Spinal cord (tissue), 10 donors: Measurements from ENCODE around the gene EPB41L4B. TPM values are rescaled to one million over a fixed set of nuclear protein-coding genes. Genes with fewer than 3 reads are reported as not detected.
A peak's percentile ranks its signal among the peaks of the same experiment; 100 is the strongest.

Experiments used
- DNase-seq, 6 donors: peaks; one replicate each; pipeline versions ENCODE4 v3.0.0 to v3.0.0-alpha.2; 2013 to 2015; ENCODE audit warnings: low spot score in 6 of 6, low read depth in 4 of 6
- H3K27ac ChIP-seq: one replicate; pipeline ENCODE4 v1.5.1; 2013; ENCODE audit warnings: low read depth, low read length, control low read depth
- H3K27me3 ChIP-seq: one replicate; pipeline ENCODE4 v1.6.1; 2013; ENCODE audit warnings: low read length; ENCODE audit not compliant: control insufficient read depth, insufficient read depth
- H3K36me3 ChIP-seq: one replicate; pipeline ENCODE4 v1.6.1; 2013; ENCODE audit warnings: low read length; ENCODE audit not compliant: control insufficient read depth, insufficient read depth
- H3K4me1 ChIP-seq: one replicate; pipeline ENCODE4 v1.6.1; 2013; ENCODE audit warnings: low read length; ENCODE audit not compliant: control insufficient read depth, insufficient read depth
- H3K4me3 ChIP-seq: one replicate; pipeline ENCODE4 v1.5.1; 2013; ENCODE audit warnings: low read depth, low read length, control low read depth
- H3K9me3 ChIP-seq: one replicate; pipeline ENCODE4 v1.6.1; 2013; ENCODE audit warnings: low read length; ENCODE audit not compliant: control insufficient read depth, insufficient read depth
- WGBS: methylation state at CpG from one replicate; pipeline ENCODE4 v1.1.5; 2013; ENCODE audit warnings: missing lambda C conversion rate; ENCODE audit not compliant: insufficient coverage; 5-methylcytosine and 5-hydroxymethylcytosine counted together
- polyA plus RNA-seq, 2 donors: library from polyadenylated mRNA; unstranded; fragments of 120-200 nt; gene quantifications; one replicate each; pipeline ENCODE4 v1.2.1, GENCODE V29; 2013; ENCODE audit not compliant: insufficient read length in 2 of 2
- total RNA-seq, 2 donors: library from RNA; depleted of rRNA in 1 of 2; stranded (reverse); fragments of 120-200 nt in 1 of 2; fragments of >200 nt in 1 of 2; gene quantifications; one replicate each; pipeline versions ENCODE4 v1.2.3 to v1.2.4, GENCODE V29; 2013 to 2014
- donor health status: healthy.

The EPB41L4B gene
- total and polyA plus RNA-seq, 4 donors: 12.2 to 42.8 (median 30.6) TPM

DNA sequence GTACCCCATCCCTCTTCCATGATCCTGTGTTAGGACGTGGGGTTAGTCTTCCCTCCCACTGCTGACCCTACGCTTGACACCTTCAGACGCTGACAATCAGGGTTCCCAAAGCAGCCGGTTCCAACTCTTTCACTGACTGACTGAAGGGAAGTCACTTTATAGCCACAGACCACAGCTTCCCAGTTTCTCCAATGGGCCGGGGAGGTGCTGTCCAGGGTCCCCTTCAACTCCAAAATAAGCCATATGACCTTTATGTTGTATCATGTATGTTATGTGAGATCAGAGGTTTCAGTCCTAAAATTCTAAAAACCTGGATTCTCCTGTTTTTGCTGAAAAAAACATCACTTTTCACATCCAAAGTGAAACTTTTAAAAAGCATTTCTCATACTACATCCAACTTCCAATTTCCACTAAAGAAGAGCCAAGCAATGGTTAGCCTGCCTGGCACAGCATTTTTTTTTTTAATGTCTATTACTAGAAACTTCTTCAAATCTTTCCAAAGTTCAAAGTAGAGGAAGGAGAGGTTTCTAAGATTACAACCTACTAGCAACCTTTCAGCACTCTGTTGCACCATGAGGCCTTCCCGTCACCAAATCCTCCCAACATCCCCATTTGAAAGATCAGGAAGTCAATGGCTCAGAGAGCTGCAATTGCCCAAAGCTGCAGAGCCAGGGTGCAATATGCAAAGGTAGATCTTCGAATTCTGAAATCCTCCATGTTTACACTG is 5.2 kb downstream of the EPB41L4B start:
- peaks cover 75% of the 10 kb centered on the region for H3K4me1 ChIP-seq
- H3K9me3 ChIP-seq: no peaks in the 10 kb centered on the region
- no peak overlapping the region for H3K4me3 ChIP-seq
- WGBS: 67% methylated on average over 5 of the region's 7 CpGs
- no peak for DNase-seq
- H3K27ac ChIP-seq: no peak overlapping the region
- peaks cover 5% of the 10 kb centered on the region for H3K27me3 ChIP-seq
- peaks cover 2% of the 10 kb centered on the region for H3K36me3 ChIP-seq

DNA sequence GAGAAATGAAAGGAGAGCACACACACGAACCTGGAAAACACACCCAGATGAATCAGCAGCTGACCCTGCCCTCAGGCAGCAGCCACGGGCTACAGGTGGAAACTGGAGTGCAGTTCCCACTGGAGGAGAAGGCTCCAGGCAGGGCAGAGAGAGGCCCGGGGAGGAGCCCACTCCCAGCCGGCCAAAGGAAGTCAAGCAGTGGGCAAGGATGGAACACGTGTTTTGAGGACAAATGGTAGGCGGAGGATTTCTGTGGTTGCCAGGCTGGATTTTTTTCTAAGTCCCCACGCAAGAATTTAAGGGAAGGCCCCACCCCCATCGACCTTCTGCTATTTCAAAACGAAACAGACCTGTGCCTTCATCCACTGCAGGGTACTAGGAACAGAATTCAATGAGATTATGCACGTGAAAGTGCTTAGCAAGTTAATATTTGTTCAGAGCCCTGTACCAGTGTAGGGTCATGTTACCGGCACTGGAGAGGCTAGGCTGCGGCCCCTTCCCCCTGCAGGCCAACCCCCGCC is 6.8 kb downstream of the EPB41L4B start:
- H3K4me3 ChIP-seq: no peak overlapping the region
- H3K27ac ChIP-seq: peak overlapping the region; percentile 29
- peaks cover 2% of the 10 kb centered on the region for H3K36me3 ChIP-seq
- no peak for DNase-seq
- H3K4me1 ChIP-seq: peaks cover 66% of the 10 kb centered on the region
- 63% methylated on average over 6 of the region's 13 CpGs for WGBS
- H3K27me3 ChIP-seq: no peaks in the 10 kb centered on the region
- no peaks in the 10 kb centered on the region for H3K9me3 ChIP-seq

DNA sequence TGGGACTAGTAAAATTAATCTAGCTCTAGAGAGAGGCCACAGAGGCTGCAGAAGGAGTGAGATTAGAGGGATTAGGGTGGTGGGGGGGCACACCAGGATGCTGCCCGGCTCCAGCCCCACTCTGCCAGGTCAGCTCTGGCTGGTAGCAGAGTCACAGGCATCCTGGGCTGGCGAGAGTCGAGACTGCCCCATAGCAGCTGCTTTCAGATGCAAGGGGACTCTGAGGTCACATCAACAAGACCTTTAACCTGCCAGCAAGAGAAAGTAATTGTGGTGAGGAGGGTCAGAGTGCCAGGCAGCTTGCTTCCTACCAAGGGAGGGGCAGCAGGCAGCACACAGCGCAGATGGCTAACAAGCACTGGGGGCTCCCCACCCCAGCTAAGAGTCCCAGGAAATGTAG is 7.5 kb downstream of the EPB41L4B start:
- Histone ChIP-seq H3K4me3 (no peak overlapping the region), H3K27ac (no peak overlapping the region), H3K27me3 (no peaks in the 10 kb centered on the region), H3K36me3 (peaks cover 2% of the 10 kb centered on the region), H3K4me1 (peaks cover 61% of the 10 kb centered on the region), H3K9me3 (no peaks in the 10 kb centered on the region)
- DNase-seq: no peak
- 38% methylated on average over 3 of the region's 4 CpGs for WGBS

DNA sequence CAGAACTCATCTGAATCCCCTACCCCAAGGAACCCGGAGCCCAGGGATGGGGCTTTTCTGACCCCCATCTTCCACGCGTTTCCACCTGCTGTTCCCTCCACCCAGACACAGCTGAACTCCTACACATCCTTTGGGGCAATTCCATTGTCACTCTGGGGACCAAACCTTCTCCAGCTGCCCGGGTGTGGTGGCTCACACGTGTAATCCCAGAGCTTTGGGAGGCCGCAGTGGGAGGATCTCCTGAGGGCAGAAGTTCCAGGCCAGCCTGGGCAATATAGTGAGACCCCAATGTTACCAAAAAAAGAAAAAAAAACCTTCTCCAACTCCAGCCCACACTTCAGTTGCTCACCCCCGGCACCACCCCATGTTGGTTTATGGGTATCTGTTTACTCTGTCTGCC is 8.1 kb downstream of the EPB41L4B start:
- Histone ChIP-seq H3K27ac (no peak overlapping the region), H3K4me1 (peaks cover 57% of the 10 kb centered on the region), H3K4me3 (no peak overlapping the region), H3K27me3 (no peaks in the 10 kb centered on the region), H3K36me3 (peaks cover 2% of the 10 kb centered on the region), H3K9me3 (no peaks in the 10 kb centered on the region)
- WGBS: 75% methylated on average over 4 of the region's 7 CpGs
- no peak for DNase-seq

DNA sequence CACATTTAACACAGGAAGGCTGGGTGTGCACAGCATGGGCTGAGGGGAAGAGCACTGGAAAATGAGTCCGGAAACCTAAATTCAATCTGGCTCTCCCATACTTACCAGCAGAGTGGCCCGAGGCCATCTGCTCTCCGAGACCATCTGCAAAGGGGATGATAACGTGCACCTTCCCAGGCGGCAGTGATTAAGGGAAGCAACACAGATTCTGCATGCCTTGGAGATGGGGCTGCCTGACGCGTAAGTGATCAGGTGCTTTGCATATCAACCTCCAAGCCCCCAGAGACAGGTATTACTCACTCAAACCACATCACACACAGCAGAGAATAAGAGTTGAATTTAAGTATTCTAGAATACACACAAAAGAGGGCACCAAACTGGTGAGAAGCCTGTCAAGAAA is 9.1 kb downstream of the EPB41L4B start:
- no peaks in the 10 kb centered on the region for H3K27me3 ChIP-seq
- H3K4me1 ChIP-seq: peaks cover 52% of the 10 kb centered on the region
- 57% methylated on average over 5 of the region's 7 CpGs for WGBS
- no peaks in the 10 kb centered on the region for H3K9me3 ChIP-seq
- peaks cover 2% of the 10 kb centered on the region for H3K36me3 ChIP-seq
- DNase-seq: peak in 1 of 6 donors; percentile 64
- no peak overlapping the region for H3K4me3 ChIP-seq
- H3K27ac ChIP-seq: peak overlapping the region; percentile 4

DNA sequence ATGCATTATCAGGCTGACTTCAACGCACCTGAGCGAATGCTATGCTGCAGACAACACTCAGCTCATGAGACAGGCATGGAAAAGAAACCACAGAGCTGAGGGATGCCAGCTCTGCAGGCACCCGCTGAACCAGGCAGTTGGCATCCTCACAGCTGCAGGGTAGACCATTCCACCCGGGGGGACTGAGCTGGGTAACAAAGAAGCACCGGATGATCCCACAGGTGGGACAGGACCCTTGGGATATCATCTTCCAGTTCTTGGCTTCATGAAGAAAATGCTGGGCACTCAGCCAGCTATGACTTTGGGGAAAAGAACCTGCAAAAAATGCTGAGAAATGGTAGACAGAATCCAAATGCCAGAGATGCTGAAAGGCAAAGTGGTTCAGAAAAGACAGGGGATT is 9.6 kb downstream of the EPB41L4B start:
- no peak overlapping the region for H3K27ac ChIP-seq
- no peaks in the 10 kb centered on the region for H3K27me3 ChIP-seq
- WGBS: 36% methylated on average over 5 of the region's 5 CpGs
- DNase-seq: peak in 2 of 6 donors; percentile 29 to 51
- H3K9me3 ChIP-seq: no peaks in the 10 kb centered on the region
- peaks cover 2% of the 10 kb centered on the region for H3K36me3 ChIP-seq
- H3K4me3 ChIP-seq: no peak overlapping the region
- peaks cover 48% of the 10 kb centered on the region for H3K4me1 ChIP-seq

DNA sequence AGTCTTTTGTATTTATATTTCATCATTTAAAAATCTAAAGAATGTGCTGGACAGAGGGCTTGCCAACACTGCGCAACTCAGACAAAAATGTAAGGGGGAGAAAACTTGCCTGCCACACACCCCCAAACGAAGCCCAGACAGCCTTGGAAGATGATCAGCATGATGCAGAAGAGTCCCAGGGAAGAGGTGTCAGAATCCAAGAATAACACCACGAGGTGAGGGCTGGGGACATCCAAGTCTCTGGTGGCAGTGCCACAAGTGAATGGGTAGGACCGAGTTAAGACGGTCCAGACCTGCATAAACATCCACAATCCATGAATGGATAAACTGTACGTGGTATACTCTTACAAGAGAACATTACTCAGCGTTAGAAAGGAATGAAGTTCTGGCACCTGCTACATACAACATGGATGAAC is 10.4 kb downstream of the EPB41L4B start:
- peaks cover 40% of the 10 kb centered on the region for H3K4me1 ChIP-seq
- no peak overlapping the region for H3K4me3 ChIP-seq
- no CpG with 5 or more reads among the region's 7 CpGs for WGBS
- H3K36me3 ChIP-seq: peaks cover 4% of the 10 kb centered on the region
- H3K27me3 ChIP-seq: no peaks in the 10 kb centered on the region
- DNase-seq: no peak
- H3K9me3 ChIP-seq: no peaks in the 10 kb centered on the region
- peak overlapping the region; percentile 49 for H3K27ac ChIP-seq

DNA sequence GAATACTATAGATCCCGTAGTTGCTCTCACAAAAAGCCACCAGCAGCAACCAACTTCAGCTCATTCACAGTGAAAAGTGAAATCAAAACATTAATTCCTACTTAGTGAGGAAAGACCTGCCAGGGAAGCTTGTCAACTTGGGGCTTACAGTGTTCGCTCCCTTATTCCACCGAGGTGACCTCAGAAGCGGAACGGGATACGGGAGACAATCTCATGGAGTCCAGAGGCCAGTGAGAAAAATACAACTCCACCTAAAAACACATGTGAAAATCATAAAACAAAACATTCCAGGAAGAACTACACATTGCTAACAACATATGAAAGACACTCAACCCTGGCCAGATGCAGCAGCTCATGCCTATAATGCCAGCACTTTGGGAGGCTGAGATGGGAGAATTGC is 11.6 kb downstream of the EPB41L4B start:
- no peaks in the 10 kb centered on the region for H3K27me3 ChIP-seq
- no peak for DNase-seq
- H3K9me3 ChIP-seq: no peaks in the 10 kb centered on the region
- H3K36me3 ChIP-seq: peaks cover 6% of the 10 kb centered on the region
- no peak overlapping the region for H3K4me3 ChIP-seq
- H3K4me1 ChIP-seq: peaks cover 31% of the 10 kb centered on the region
- peak overlapping the region; percentile 68 for H3K27ac ChIP-seq
- WGBS: no CpG with 5 or more reads among the region's 6 CpGs

DNA sequence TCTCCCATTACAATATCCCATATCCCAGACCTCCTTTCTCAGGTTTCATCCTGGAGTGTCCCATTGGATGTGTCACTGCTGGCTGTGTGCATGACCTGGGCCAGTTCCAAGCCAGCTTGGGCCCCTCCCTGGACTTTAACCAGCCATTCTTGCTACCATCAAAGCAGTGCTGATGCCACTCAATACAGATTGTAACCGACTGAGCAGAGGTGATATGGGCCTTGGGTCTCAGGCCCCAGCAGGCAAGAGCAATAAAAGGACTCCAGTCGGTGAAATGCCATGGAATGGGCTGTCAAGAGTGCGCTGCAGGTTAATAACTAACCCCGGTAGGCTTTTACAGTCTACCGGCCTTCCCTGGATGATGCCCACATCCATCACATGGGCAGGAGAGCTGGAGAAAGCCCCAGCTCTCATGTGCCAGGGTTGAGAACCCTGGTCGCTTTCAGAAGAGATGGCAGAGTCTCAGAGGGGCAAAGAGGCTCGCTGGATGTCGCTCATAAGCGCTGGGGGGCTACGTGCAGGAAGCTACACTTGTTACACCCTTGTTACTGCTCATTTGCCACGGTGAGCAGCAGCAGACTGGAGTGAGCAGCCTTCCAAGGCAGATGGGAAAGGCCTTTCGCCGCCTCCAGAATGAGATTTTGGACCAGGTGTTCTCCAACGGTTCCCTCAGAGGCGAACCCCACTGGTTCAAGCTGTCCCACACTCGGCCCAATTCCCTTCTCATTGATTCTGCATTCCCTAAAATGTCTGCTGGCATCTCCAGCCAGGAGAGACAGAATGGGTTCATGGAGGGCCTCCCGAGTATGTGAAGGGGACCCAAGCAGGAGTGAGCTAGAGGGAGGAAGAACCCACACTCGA is 13.2 kb downstream of the EPB41L4B start:
- DNase-seq: no peak
- WGBS: 72% methylated on average over 14 of the region's 18 CpGs

More for the DNA sequence above, 13.2 kb downstream of the EPB41L4B start:
- no peak overlapping the region for H3K27ac ChIP-seq
- no peaks in the 10 kb centered on the region for H3K27me3 ChIP-seq
- no peaks in the 10 kb centered on the region for H3K9me3 ChIP-seq
- H3K4me1 ChIP-seq: peaks cover 16% of the 10 kb centered on the region
- no peak overlapping the region for H3K4me3 ChIP-seq
- peaks cover 4% of the 10 kb centered on the region for H3K36me3 ChIP-seq
